B cell (primary cell): ENCODE measurements around the gene ZNF780A. TPM values are rescaled to one million over a fixed set of nuclear protein-coding genes. Genes with fewer than 3 reads are reported as not detected.

Experiments used
- ATAC-seq: fragments of 200-7000 bp; cut with Tn5 transposase; one replicate; pipeline ENCODE4 v1.10.0; 2021; ENCODE audit warnings: low read depth, mild to moderate bottlenecking, moderate number of reproducible peaks, moderate library complexity
- CTCF ChIA-PET: fragments of 350-600 bp; sonication (Branson Sonifier 250); formaldehyde crosslinking; loops from one replicate; lab custom pipeline; 2021; ENCODE audit warnings: antibody characterized with exemption, inconsistent platforms; lab: Charles Lee
- POLR2A ChIA-PET: fragments of 350-600 bp; sonication (Branson Sonifier 250); formaldehyde crosslinking; loops from one replicate; lab custom pipeline; 2021; ENCODE audit warnings: antibody characterized with exemption; lab: Charles Lee
- DNase-seq: peaks from one replicate; pipeline ENCODE4 v3.0.0; 2013
- H2AFZ ChIP-seq: 2 replicates; pipeline ENCODE4 v1.6.1; 2012; ENCODE audit warnings: mild to moderate bottlenecking, low read depth, low read length; ENCODE audit not compliant: insufficient read depth, poor library complexity, severe bottlenecking
- H3K27ac ChIP-seq, 2 donors: 1 replicate in 1 of 2; 2 replicates in 1 of 2; pipeline ENCODE4 v1.5.1; 2012 to 2013; ENCODE audit warnings: low read length in 2 of 2, mild to moderate bottlenecking in 2 of 2, moderate library complexity in 1 of 2
- H3K27me3 ChIP-seq, 4 experiments: fragments of 200-600 bp in 1 of 4; sonication (generic) in 1 of 4; replicated peaks in 1 of 4; 1 replicate in 2 of 4; 2 replicates in 2 of 4; pipeline versions ENCODE4 v1.6.1 to v1.7.0; 2013 to 2016; ENCODE audit warnings: low read length in 3 of 4, mild to moderate bottlenecking in 2 of 4, mixed read lengths in 1 of 4, moderate library complexity in 1 of 4; ENCODE audit not compliant: insufficient read depth in 4 of 4, control insufficient read depth in 3 of 4; ENCODE audit errors: control extremely low read depth in 1 of 4
- H3K36me3 ChIP-seq, 2 experiments: replicated peaks in 1 of 2; 1 replicate in 1 of 2; 2 replicates in 1 of 2; pipeline versions ENCODE4 v1.6.1 to v1.7.1; 2013; ENCODE audit warnings: low read length in 1 of 2; ENCODE audit not compliant: insufficient read depth in 2 of 2, control insufficient read depth in 1 of 2; ENCODE audit errors: control extremely low read depth in 1 of 2, extremely low read depth in 1 of 2
- H3K4me1 ChIP-seq, 2 donors: fragments of 200-600 bp in 1 of 2; sonication (generic) in 1 of 2; 1 replicate in 1 of 2; 2 replicates in 1 of 2; pipeline versions ENCODE4 v1.5.1 to v1.6.1; 2013 to 2017; ENCODE audit warnings: low read length in 2 of 2; ENCODE audit not compliant: control insufficient read depth in 2 of 2, insufficient read depth in 2 of 2
- H3K4me2 ChIP-seq: replicated peaks from 2 replicates; pipeline ENCODE3; 2012; ENCODE audit warnings: mild to moderate bottlenecking, low read depth, low read length; ENCODE audit not compliant: poor library complexity, severe bottlenecking
- H3K4me3 ChIP-seq, 5 experiments: fragments of 200-600 bp in 1 of 5; sonication (generic) in 1 of 5; 1 replicate in 3 of 5; 2 replicates in 2 of 5; pipeline versions ENCODE4 v1.5.1 to v1.7.0; 2011 to 2016; ENCODE audit warnings: low read length in 4 of 5, mild to moderate bottlenecking in 4 of 5, low read depth in 2 of 5, control low read depth in 1 of 5, moderate library complexity in 1 of 5; ENCODE audit not compliant: insufficient read depth in 1 of 5; ENCODE audit errors: control extremely low read depth in 1 of 5, extremely low read depth in 1 of 5
- H3K79me2 ChIP-seq: fragments of 200-600 bp; sonication (generic); one replicate; pipeline ENCODE4 v1.6.0; 2016; ENCODE audit warnings: low read length; ENCODE audit not compliant: control insufficient read depth, insufficient read depth
- H3K9ac ChIP-seq: fragments of 200-600 bp; sonication (generic); 2 replicates; pipeline ENCODE4 v1.6.1; 2017; ENCODE audit warnings: mild to moderate bottlenecking, low read length, moderate library complexity
- H3K9me3 ChIP-seq, 3 donors: one replicate each; pipeline versions ENCODE4 v1.6.1 to v1.7.1; 2013; ENCODE audit warnings: low read length in 2 of 3; ENCODE audit not compliant: control insufficient read depth in 2 of 3, insufficient read depth in 1 of 3; ENCODE audit errors: control extremely low read depth in 1 of 3
- H4K20me1 ChIP-seq: 2 replicates; pipeline ENCODE4 v1.6.0; 2012; ENCODE audit warnings: mild to moderate bottlenecking, low read length; ENCODE audit not compliant: insufficient read depth, control insufficient read depth, poor library complexity, severe bottlenecking
- H3K27ac Mint-ChIP-seq: one replicate; pipeline ENCODE4 v1.8.0; 2021; ENCODE audit warnings: mixed read lengths
- H3K27me3 Mint-ChIP-seq: one replicate; pipeline ENCODE4 v1.8.0; 2021; ENCODE audit warnings: mixed read lengths
- H3K4me1 Mint-ChIP-seq: one replicate; pipeline ENCODE4 v1.8.0; 2021; ENCODE audit warnings: mixed read lengths
- H3K4me3 Mint-ChIP-seq: one replicate; pipeline ENCODE4 v1.8.0; 2021; ENCODE audit warnings: mixed read lengths
- H3K9me3 Mint-ChIP-seq: one replicate; pipeline ENCODE4 v1.8.0; 2022; ENCODE audit warnings: mixed read lengths; ENCODE audit not compliant: insufficient read depth
- EZH2 ChIP-seq: IDR thresholded peaks from 2 replicates; pipeline ENCODE4 v1.6.1; 2012; ENCODE audit warnings: borderline replicate concordance, low read depth, mild to moderate bottlenecking, moderate library complexity, low read length; ENCODE audit not compliant: insufficient read depth, poor library complexity, severe bottlenecking
- WGBS: methylation state at CpG from one replicate; pipeline ENCODE4 v1.1.5; 2013; ENCODE audit warnings: missing lambda C conversion rate; ENCODE audit not compliant: insufficient coverage; 5-methylcytosine and 5-hydroxymethylcytosine counted together
- intact Hi-C: fragments of 100-400 bp; cut with micrococcal nuclease; formaldehyde crosslinking; loops from one replicate; pipeline ENCODE4 v1.10.0; 2022
- polyA plus RNA-seq: library from polyadenylated mRNA; depleted of rRNA; stranded (reverse); fragments of >200 nt; gene quantifications from 2 replicates; pipeline ENCODE4 v1.2.3, GENCODE V29; 2012
- total RNA-seq, 2 donors: library from RNA; stranded (reverse); fragments of 120-200 nt in 1 of 2; gene quantifications; 1 replicate in 1 of 2; 2 replicates in 1 of 2; pipeline versions ENCODE4 v1.2.3 to v1.2.4, GENCODE V29; 2013 to 2022
- TF ChIP-seq, protein P1 (sequence below): fragments of 200-600 bp; IDR thresholded peaks from one replicate; pipeline ENCODE4 v1.8.0; 2022; ENCODE audit warnings: antibody characterized with exemption, mild to moderate bottlenecking

ZNF780A gene
- total and polyA plus RNA-seq, 2 donors (not counting 1 experiment from before 2014, with no cell fraction given) = 9.2 to 32.8 TPM

DNA sequence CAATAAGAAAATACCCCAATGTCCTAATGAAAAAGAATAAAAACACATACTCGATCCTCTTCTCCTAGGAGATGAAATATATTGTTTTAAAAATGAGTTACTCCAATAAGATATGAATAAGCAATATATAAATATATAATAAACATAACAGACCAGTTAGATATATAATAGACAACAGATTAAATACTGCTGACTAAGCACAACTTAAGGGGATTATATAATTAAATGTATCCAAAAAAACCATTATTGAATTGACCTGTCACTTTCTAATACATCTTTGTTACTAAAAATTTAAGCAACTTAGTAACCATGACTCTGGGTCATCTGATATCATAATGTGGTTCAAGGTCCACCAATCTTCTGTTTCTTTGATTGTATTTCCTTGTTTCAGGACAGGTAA, 20.7 kb downstream of the ZNF780A start:
- Histone ChIP-seq H3K4me3 (no peak overlapping the region), H3K4me1 (no peaks in the 10 kb centered on the region), H3K79me2 (no peaks in the 10 kb centered on the region), H3K9ac (no peak overlapping the region), H3K36me3 (peaks cover 9 to 12% of the 10 kb centered on the region in 2 experiments), H3K4me2 (no peak overlapping the region), H3K9me3 (peaks cover 3 to 20% (median 8%) of the 10 kb centered on the region in 3 donors), H3K27ac (no peak overlapping the region), H4K20me1 (no peaks in the 10 kb centered on the region), H2AFZ (no peak overlapping the region), H3K27me3 (no peaks in the 10 kb centered on the region)
- H3K9me3 Mint-ChIP-seq = no peaks in the 10 kb centered on the region
- H3K4me1 Mint-ChIP-seq = no peaks in the 10 kb centered on the region
- TF ChIP-seq EZH2 = no peak
- TF ChIP-seq, protein P1, sequence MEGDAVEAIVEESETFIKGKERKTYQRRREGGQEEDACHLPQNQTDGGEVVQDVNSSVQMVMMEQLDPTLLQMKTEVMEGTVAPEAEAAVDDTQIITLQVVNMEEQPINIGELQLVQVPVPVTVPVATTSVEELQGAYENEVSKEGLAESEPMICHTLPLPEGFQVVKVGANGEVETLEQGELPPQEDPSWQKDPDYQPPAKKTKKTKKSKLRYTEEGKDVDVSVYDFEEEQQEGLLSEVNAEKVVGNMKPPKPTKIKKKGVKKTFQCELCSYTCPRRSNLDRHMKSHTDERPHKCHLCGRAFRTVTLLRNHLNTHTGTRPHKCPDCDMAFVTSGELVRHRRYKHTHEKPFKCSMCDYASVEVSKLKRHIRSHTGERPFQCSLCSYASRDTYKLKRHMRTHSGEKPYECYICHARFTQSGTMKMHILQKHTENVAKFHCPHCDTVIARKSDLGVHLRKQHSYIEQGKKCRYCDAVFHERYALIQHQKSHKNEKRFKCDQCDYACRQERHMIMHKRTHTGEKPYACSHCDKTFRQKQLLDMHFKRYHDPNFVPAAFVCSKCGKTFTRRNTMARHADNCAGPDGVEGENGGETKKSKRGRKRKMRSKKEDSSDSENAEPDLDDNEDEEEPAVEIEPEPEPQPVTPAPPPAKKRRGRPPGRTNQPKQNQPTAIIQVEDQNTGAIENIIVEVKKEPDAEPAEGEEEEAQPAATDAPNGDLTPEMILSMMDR = no peak
- POLR2A ChIA-PET = no interaction called here
- no peak overlapping the region for H3K4me3 Mint-ChIP-seq
- no CpG with 5 or more reads among the region's 1 CpG for WGBS
- no peak for DNase-seq
- ATAC-seq = no peak
- H3K27ac Mint-ChIP-seq = no peak overlapping the region
- CTCF ChIA-PET = no interaction called here
- no peaks in the 10 kb centered on the region for H3K27me3 Mint-ChIP-seq
- intact Hi-C loops = no loop called here

- CTCF ChIA-PET = no interaction called here
- TF ChIP-seq EZH2 = no peak
- TF ChIP-seq, protein P1 = no peak
- ATAC-seq (no peak), DNase-seq (no peak)
- Mint-ChIP-seq H3K4me3 (no peak overlapping the region), H3K9me3 (peaks cover 14% of the 10 kb centered on the region), H3K4me1 (peaks cover 22% of the 10 kb centered on the region), H3K27me3 (no peaks in the 10 kb centered on the region), H3K27ac (no peak overlapping the region)
- Histone ChIP-seq H4K20me1 (peaks cover 8% of the 10 kb centered on the region), H3K9ac (no peak overlapping the region), H3K27ac (no peak overlapping the region), H3K79me2 (peaks cover 24% of the 10 kb centered on the region), H2AFZ (no peak overlapping the region), H3K4me2 (no peak overlapping the region), H3K4me1 (peaks cover 11 to 14% of the 10 kb centered on the region in 2 donors), H3K27me3 (no peaks in the 10 kb centered on the region), H3K9me3 (peaks cover 13 to 23% (median 13%) of the 10 kb centered on the region in 3 donors), H3K36me3 (no peaks in the 10 kb centered on the region), H3K4me3 (no peak overlapping the region)
- no CpG with 5 or more reads among the region's 1 CpG for WGBS
- intact Hi-C loops = loop anchor here (5.0 kb wide), 1 partner anchor 62 kb away; the partner anchor contains the start of gene ZNF546
- POLR2A ChIA-PET = no interaction called here
These were observed 31.1 kb downstream of the ZNF780A start for GRCh38 chr19:40059624-40060023.
